ENCODE measurements around the gene OTOF.

OTOF gene

GRCh38 chr2:26409785-26410184, 68.1 kb downstream of the OTOF start:
- TF ChIP-seq, protein P1, sequence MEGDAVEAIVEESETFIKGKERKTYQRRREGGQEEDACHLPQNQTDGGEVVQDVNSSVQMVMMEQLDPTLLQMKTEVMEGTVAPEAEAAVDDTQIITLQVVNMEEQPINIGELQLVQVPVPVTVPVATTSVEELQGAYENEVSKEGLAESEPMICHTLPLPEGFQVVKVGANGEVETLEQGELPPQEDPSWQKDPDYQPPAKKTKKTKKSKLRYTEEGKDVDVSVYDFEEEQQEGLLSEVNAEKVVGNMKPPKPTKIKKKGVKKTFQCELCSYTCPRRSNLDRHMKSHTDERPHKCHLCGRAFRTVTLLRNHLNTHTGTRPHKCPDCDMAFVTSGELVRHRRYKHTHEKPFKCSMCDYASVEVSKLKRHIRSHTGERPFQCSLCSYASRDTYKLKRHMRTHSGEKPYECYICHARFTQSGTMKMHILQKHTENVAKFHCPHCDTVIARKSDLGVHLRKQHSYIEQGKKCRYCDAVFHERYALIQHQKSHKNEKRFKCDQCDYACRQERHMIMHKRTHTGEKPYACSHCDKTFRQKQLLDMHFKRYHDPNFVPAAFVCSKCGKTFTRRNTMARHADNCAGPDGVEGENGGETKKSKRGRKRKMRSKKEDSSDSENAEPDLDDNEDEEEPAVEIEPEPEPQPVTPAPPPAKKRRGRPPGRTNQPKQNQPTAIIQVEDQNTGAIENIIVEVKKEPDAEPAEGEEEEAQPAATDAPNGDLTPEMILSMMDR (IDR thresholded peaks at IDR 0.05; ENCODE audit: extremely low read depth, missing control alignments), result no peak
- no peak for DNase-seq (ENCODE audit: low spot score)

GRCh38 chr2:26407526-26407925, 70.4 kb downstream of the OTOF start:
- TF ChIP-seq, protein P1 (IDR thresholded peaks at IDR 0.05; ENCODE audit: extremely low read depth, missing control alignments), result no peak
- DNase-seq (ENCODE audit: low spot score), result no peak

All from GM20000 (cell line).